Measurements from ENCODE around the gene DLGAP4.

DLGAP4 gene

GRCh38 chr20:36305602-36306551 lies at the start of gene DLGAP4:
TSS of gene DLGAP4 (plus strand) at chr20:36306339. CDS start at chr20:36431718, 125,379 bp downstream.
- DNase-seq (ENCODE audit: insufficient read length, low spot score) (no peak), FAIRE-seq (no peak)

GRCh38 chr20:36259177-36260061 lies 46.7 kb upstream of the DLGAP4 start:
- FAIRE-seq (no peak), DNase-seq (ENCODE audit: insufficient read length, low spot score) (no peak)

GRCh38 chr20:36260316-36260715 lies 45.8 kb upstream of the DLGAP4 start:
- no peak for FAIRE-seq
- DNase-seq (ENCODE audit: insufficient read length, low spot score): no peak

GRCh38 chr20:36261389-36262105 lies 44.6 kb upstream of the DLGAP4 start:
- FAIRE-seq: no peak
- DNase-seq (ENCODE audit: insufficient read length, low spot score): no peak

- DNase-seq (ENCODE audit: insufficient read length, low spot score) (no peak), FAIRE-seq (no peak)
Measured at GRCh38 chr20:36262440-36262839, 43.7 kb upstream of the DLGAP4 start.

- FAIRE-seq: no peak
Measured at GRCh38 chr20:36264426-36265246, 41.5 kb upstream of the DLGAP4 start.

GRCh38 chr20:36266189-36266588 lies 40.0 kb upstream of the DLGAP4 start:
- DNase-seq (ENCODE audit: insufficient read length, low spot score) (no peak), FAIRE-seq (no peak)

More at GRCh38 chr20:36264426-36265246, 41.5 kb upstream of the DLGAP4 start:
- DNase-seq (ENCODE audit: insufficient read length, low spot score): no peak

- FAIRE-seq: no peak
Measured at GRCh38 chr20:36267605-36268381, 38.3 kb upstream of the DLGAP4 start.

GRCh38 chr20:36268440-36269342 lies 37.4 kb upstream of the DLGAP4 start:
- FAIRE-seq: no peak

More at GRCh38 chr20:36267605-36268381, 38.3 kb upstream of the DLGAP4 start:
- no peak for DNase-seq (ENCODE audit: insufficient read length, low spot score)

GRCh38 chr20:36269507-36269906 lies 36.6 kb upstream of the DLGAP4 start:
- no peak for FAIRE-seq
- DNase-seq (ENCODE audit: insufficient read length, low spot score): no peak

More at GRCh38 chr20:36268440-36269342, 37.4 kb upstream of the DLGAP4 start:
- no peak for DNase-seq (ENCODE audit: insufficient read length, low spot score)

- DNase-seq (ENCODE audit: insufficient read length, low spot score): no peak
Measured at GRCh38 chr20:36270744-36271638, 35.1 kb upstream of the DLGAP4 start.

GRCh38 chr20:36271639-36272546 lies 34.2 kb upstream of the DLGAP4 start:
- DNase-seq (ENCODE audit: insufficient read length, low spot score): no peak
- FAIRE-seq: no peak

More at GRCh38 chr20:36270744-36271638, 35.1 kb upstream of the DLGAP4 start:
- no peak for FAIRE-seq

GRCh38 chr20:36272547-36273220 lies 33.5 kb upstream of the DLGAP4 start:
- FAIRE-seq (no peak), DNase-seq (ENCODE audit: insufficient read length, low spot score) (no peak)

GRCh38 chr20:36273414-36274180 lies 32.5 kb upstream of the DLGAP4 start:
- FAIRE-seq: peak; percentile 23
- no peak for DNase-seq (ENCODE audit: insufficient read length, low spot score)
